ENCODE results near the gene AGT.
"Not testable (repeated sequence)": the region's sequence is repeated elsewhere in the genome, so short reads cannot be mapped to it uniquely, and the experiment has no call there.

AGT gene

DNA sequence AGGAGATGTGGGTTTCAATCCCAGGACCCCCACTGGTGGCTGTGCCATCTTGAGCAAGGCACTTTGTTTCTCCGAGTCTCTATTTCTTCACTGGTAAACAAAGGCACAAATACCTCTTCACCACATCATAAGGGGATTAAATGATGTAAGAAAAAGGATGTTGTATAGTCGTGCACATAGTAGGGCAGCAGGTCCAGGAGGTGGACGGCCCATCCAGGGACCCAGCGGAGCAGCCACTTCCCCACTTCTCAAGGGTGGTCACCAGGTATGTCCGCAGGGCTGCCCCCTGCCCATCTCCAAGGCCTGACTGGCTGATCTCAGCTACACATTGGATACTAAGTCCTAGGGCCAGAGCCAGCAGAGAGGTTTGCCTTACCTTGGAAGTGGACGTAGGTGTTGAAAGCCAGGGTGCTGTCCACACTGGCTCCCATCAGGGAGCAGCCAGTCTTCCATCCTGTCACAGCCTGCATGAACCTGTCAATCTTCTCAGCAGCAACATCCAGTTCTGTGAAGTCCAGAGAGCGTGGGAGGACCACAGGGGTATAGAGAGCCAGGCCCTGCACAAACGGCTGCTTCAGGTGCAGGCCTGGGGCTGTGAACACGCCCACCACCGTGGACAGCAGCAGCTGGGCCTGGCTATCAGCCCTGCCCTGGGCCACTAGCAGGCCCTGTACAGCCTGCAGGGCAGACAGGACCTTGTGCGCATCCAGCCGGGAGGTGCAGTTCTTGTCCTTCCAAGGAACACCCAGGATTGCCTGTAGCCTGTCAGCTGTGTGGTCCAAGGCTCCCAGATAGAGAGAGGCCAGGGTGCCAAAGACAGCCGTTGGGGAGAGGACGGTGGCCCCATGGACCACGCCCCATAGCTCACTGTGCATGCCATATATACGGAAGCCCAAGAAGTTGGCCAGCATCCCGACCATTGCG is 4.0 kb downstream of the AGT start:
- in situ Hi-C loops (cut with MboI; ENCODE audit: low pct_unique_long_range_greater_than_20kb, low sequenced_read_pairs), result no loop called here

DNA sequence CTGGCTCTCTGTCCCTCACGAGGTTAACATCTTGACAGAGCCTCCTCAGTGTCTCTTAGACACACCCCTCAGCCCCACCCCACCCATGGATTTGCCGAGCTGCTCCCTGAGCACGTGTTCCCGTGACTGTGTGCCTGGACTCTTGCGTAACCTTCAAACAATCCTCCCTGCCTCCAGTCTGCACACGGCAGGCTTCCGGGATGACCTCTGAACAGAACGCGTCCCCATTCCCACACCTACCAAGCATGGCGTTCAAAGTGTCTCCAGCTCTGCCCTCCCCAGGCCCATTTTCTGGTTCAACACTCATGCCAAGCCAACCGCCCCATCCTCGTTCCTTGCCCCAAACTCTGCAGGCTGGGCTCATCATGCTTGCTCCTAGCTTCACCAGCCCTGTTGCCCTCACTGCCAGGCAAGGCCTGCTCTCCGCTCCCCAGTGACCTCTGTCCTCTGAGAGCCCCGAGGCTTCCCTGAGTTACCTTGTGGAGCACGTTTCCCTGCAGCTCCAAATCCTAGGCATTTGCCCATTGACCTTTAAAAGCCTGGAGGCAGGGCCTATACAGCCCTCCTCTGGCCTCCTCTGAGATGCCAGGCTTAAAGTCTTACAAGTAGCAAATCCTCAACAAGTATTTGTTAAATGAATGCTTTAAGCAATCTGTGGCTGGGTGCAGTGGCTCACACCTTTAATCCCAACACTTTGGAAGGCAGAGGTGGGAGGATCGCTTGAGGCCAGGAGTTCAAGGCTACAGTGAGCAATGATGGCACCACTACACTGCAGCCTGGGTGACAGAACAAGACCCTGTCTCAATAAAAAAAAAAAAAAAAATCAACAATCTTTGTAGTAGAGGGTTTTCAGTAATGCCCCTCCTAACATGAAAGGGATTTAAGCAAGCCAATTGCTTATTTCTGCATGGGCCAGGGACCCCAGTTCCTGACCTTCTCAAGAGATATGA is 5.0 kb downstream of the AGT start:
- DNase-seq, result no peak
- in situ Hi-C loops (cut with MboI; ENCODE audit: low pct_unique_long_range_greater_than_20kb, low sequenced_read_pairs), result no loop called here

More for the DNA sequence above, 4.0 kb downstream of the AGT start:
- no peak for DNase-seq

DNA sequence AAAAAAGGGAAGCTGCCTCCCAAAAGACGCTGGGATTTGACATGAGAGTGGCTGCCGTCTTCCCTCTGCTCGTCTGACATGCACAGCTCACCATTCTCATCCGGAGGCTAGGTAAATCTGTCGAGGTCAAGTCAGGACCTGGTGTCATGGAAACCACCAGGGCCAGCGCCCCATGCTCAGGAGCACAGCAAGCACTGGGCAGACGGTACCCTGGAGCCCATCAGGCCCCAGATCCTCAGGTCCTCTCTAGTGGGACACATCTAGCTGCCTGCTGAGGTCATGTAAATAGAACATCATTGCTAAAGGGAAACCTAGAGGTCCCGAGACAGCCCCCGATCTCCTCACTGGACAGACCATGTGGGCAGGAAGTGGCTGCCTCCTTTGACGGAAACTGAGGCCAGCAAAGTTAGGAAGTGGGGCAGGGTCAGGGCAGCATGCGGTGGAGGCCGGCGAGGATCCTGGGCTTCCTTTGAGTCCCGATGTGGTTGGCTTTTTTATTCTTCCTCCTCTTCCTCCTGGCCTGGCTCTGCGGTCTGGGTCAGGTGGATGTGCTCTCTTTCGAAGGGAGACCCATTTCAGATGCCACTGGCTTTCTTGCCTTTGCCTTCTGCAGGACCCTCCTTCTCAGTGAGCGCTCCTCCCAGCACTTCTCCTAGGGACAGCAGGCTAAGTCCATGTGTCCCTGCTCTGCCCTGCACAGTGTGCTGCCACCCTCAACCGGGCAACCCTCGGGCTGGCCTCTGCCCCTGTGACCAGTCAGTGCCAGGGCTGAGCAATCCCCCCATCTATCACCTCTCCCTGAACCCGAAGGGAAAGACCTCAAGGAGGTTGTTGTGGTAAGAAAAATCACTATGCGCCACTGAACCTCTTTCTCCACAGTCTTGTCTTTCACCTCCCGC is 5.9 kb downstream of the AGT start:
- DNase-seq, result no peak
- in situ Hi-C loops (cut with MboI; ENCODE audit: low pct_unique_long_range_greater_than_20kb, low sequenced_read_pairs), result no loop called here

DNA sequence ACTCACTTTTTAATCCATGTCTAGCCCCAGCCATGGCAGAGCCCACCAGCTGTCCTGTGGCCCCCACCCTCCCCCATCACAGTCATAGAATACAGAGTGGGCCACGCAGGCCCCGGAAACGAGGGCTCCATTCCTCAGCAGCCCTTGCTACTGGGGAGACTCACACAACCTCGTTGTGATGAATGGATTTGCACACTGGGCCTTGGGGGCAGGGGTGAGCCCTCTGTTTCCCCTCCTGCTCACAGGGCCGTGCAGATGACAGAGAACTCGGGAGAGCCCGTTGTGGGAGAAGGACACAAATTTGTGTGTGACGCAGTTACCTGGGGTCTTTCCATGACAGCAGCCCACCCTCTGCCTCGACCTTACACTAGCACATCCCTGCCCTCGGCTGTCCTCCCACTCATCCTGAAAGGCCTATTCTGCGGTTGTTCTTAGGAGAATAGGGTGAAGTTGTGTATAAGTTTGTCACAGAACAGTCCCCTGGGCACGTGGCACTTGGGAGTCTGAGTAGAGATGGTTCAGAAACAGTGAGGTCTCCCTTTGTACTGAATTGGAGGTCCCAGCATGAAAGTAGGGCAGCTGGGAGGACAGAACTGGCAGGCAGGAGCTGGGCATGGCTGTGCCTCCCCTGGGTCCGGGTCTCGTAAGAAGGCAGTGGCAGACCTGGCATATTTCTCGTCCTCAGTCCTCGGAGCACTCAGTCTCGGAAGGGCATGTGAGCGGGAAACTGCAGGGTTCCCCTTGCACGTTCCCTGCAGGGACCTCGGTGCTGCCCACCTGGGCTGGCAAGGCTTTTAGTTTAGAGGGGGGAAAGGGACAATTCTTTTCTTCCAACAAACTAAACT is 6.8 kb downstream of the AGT start:
- no peak for DNase-seq
- in situ Hi-C loops (cut with MboI; ENCODE audit: low pct_unique_long_range_greater_than_20kb, low sequenced_read_pairs), result no loop called here

DNA sequence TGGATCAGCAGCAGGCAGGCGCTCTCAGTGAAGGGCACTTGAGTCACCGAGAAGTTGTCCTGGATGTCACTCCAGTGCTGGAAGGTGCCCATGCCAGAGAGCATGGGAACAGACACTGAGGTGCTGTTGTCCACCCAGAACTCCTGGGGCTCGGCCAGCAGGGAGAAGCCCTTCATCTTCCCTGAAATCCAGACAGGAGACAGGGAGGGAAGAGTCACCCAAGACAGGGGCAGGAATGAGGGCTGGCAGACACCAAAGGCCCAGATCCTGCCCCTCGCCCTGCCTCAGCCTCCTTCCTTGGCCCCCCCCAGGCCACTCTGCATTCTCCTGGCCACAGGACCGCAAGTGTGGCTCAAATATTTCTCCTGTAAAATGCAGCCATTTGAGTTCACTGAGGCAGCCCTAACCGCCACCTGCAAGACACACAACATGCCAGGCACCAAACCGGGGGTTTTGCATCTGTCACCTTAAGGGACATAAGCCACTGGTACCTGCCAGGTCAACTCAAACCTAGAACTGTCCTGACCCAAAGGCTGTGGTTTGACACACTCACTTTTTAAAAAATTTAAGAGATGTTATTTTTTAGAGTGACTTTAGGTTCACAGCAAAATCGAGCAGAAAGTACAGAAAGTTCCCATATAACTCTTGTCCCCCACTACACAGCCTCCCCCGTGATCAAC is 7.8 kb downstream of the AGT start:
- no peak for DNase-seq
- in situ Hi-C loops (cut with MboI; ENCODE audit: low pct_unique_long_range_greater_than_20kb, low sequenced_read_pairs), result no loop called here

DNA sequence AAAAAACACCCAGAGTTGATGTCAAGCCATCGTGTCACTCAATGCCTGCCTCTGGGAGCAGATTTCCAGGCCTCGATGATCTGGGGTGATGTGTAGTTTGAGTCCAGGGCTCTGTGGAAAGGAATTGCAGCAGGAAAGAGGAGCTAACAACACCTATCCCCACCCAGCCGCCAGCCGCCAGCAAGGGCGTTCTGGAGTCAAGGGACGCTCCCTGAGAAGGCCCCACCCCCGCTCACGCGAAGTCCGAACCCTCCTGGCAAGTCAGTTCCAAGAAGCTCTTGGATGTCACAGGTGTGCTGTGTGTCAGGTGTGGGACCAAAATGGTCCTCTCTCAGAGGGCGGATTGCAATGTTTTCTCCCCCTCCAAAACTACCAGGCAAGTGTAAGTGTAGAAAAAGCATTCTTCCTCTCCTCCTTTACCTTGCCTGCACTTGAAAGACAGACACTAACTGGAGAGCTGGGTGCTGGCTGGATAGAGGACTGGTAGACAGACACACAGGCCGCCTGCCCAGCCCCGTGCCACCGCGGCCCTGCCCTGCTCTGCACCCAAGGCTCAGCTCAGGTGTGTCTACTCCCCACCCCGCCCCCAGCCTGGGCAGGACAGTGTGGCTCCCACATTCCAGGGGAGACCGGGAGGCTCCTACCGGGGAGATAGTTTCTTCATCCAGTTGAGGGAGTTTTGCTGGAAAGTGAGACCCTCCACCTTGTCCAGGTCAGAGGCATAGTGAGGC is 8.5 kb downstream of the AGT start:
- DNase-seq, result no peak
- in situ Hi-C loops (cut with MboI; ENCODE audit: low pct_unique_long_range_greater_than_20kb, low sequenced_read_pairs), result no loop called here

DNA sequence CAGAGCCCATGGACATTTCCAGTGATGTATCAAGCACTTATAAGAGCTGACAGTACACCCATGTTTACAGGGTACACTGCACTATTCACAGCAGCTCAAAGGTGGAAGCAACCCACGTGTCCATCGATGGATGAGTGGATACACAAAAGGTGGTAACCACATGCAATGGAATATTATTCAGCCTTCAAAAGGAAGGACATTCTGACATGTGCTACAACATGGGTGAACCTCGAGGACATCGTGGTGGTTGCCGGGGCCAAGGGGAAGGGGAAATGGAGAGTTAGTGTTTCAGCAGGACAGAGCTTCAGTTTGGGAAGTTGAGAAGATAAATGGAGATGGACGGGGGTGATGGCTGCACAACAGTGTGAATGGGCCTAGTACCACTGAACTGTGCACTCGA is 9.1 kb downstream of the AGT start:
- in situ Hi-C loops (cut with MboI; ENCODE audit: low pct_unique_long_range_greater_than_20kb, low sequenced_read_pairs), result no loop called here
- no peak for DNase-seq

DNA sequence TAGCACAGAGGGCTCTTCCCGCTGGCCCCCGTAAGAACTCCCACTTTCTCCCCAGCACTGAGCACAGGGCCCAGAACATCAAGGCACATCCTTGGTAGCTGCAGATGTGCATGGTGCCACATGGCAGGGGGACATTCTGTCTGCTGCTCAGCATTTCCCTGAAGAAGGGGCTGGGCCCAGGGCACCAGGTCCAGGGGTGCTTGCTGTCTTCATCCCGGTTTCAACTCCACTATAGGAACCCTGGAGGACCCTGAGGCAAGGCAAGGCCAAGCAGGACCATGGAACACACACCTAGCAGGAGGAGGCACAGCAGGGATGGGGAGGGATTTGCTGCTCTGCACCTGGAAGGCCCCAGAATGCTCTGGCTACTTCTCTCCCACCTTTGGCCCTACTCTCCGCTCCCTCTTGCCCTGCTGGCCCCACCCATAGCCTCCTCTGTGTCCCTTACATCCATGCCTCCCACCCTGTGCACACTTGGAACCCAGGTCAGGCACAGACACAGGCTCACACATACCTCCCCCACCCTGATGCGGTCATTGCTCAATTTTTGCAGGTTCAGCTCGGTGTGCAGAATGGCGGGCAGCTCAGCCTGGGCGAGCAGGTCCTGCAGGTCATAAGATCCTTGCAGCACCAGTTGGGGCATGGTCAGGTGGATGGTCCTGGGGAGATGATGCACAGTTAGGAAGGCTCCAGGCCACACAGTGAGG is 10.1 kb downstream of the AGT start:
- in situ Hi-C loops (cut with MboI; ENCODE audit: low pct_unique_long_range_greater_than_20kb, low sequenced_read_pairs), result no loop called here
- DNase-seq, result no peak

DNA sequence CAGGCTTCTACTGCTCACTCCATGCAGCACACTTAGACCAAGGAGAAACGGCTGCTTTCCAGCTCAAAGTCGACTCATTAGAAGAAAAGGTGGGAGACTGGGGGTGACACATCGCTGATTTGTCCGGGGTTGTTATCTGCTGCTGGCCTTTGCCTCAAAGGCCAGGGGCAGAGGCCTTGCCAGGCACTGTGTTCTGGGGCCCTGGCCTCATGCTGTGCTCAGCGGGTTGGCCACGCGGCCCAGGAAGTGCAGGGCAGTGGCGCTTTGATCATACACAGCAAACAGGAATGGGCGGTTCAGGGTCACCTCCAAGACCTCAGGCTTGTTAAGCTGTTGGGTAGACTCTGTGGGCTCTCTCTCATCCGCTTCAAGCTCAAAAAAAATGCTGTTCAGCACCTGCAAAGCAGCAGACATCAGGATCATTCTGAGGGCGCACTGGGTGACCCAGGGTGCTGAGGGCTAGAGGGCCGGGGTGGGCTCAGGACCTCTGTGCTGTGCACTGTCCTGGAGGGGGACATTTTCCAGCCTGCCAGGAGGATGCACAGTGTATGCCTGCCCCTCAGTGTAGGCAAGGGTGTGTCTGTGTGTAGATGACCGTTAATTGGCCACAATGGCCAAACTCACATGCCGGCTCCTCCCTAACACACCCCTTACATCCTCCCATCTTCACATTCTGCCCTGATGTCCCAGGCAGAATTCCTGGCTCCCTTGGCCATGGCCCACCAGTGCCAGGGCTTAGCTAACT is 10.8 kb downstream of the AGT start:
- in situ Hi-C loops (cut with MboI; ENCODE audit: low pct_unique_long_range_greater_than_20kb, low sequenced_read_pairs), result no loop called here
- DNase-seq, result no peak

DNA sequence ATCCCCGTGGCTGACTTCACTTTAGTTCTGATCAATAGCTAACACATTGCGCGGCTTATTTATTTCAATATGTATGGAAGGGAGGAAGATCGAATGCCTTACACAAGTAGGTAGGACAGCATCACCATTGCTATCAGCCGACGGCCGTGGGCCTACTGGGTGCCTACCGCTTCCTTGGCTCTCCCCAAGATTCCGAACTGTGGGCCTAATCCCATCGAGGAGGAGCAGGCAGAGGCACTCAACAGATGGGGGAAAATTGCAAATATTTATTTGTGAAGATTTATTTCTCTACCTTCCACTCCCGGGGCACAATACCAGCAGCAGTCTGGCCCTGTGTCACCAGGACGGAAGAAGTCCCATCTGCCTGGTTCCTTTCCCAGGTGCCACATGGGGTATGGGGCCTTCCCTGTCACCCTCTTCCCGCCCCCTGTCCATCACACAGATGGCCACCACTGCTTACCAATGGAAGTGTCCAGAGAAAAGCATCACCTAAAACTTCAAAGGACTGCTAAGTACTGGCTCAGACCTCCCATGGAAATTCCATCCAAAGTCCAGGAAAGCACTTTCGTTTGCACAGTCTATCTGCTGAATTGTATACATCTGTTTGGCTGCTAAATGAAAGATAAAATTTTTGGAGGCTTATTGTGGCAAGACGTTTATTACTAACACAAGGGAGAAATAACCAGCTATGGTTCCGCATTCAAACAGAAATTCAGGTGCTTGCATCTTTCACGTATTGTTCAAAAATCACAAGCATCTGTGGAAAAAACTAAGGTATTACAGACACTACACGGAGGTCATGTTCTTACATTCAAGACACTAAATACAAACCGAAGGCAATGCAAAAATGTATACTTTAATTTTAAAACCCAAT is 11.8 kb downstream of the AGT start:
- in situ Hi-C loops (cut with MboI; ENCODE audit: low pct_unique_long_range_greater_than_20kb, low sequenced_read_pairs), result no loop called here
- no peak for DNase-seq

DNA sequence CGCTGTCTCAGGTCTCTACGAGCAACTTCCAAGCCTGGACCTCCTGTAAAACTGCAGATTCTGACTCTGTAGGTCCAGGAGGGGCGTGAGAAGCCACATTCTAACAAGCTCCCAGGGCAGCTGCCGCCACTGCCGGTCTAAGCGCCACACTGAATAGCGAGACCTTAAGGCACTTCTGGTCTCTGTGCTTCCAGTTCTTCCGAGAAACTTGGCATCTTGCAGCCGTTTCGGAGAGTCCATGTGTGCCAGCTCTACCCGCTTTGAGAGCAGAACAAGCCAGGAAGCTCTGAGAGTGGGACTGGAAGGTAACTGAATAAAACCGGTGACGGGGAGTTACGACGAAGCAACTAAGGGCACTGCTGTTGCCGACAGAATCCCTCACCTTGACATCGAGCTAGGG is 12.5 kb downstream of the AGT start:
- in situ Hi-C loops (cut with MboI; ENCODE audit: low pct_unique_long_range_greater_than_20kb, low sequenced_read_pairs), result no loop called here
- no peak for DNase-seq

DNA sequence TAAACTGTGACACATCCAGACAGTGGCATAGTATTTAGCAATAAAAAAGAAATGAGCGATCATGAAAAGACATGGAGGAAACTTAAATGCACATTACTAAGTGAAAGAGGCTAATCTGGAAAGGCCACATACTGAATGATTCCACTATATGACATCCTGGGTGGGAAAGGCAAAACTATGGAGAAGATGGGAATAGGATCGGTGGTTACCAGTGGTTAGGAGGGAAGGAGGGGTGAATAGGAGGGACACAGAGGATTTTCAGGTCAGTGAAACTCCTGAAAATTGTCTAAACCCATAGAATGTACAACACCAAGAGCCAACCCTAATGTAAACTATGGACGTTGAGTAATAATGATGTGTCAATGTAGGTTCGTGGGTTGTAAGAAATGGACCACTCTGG is 13.8 kb downstream of the AGT start:
- in situ Hi-C loops (cut with MboI; ENCODE audit: low pct_unique_long_range_greater_than_20kb, low sequenced_read_pairs), result no loop called here
- DNase-seq, result no peak

DNA sequence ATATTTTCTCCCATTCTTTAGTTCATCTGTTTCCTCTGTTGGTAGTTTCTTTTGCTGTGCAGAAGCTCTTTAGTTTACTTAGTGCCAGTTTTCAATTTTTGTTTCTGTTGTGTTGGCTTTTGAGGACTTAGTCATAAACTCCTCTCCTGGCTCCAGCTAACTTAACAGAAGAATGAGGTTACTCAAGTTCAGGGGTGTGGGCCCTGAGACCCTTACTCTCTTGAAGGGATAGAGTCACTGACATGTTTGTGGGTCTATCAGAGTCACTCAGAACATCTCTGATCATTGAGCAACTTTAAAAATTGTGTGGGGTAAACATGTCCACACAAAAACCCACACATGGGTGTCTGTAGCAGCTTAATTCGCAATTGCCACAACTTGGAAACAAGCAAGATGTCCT is 14.2 kb downstream of the AGT start:
- DNase-seq, result no peak
- in situ Hi-C loops (cut with MboI; ENCODE audit: low pct_unique_long_range_greater_than_20kb, low sequenced_read_pairs), result no loop called here

DNA sequence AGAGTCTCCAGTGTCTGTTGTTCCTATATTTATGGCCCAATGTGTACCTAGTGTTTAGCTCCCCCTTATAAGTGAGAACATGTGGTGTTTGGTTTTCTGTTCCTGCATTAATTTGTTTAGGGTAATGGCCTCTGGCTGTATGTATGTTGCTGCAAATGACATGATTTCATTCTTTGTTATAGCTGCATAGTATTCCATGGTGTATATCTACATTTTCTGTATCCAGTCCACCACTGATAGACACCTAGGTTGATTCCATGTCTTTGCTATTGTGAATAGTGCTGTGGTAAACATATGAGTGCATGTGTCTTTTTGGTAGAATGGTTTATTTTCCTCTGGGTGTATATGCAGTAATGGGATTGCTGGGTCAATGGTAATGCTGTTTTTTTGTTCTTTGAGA is 15.0 kb downstream of the AGT start:
- in situ Hi-C loops (cut with MboI; ENCODE audit: low pct_unique_long_range_greater_than_20kb, low sequenced_read_pairs); DNase-seq: not testable (repeated sequence)

DNA sequence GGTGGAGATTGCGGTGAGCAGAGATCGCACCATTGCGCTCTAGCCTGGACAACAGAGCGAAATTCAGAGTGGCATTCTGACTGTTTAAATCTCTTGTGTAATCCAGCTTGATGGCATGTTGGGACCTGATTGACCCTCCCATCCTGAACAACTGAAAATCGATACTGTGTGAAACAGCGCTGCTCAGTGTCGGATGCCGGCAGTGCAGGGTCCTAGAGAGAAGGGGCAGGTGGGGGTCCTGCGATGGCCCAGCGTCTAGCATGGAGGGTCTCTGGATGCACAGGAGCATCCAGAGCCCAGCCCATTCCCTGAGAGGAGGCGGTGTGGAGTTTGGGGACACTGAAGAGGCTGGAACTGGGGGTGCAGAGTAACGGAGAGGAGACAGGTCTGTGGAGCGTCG is 15.8 kb downstream of the AGT start:
- no peak for DNase-seq
- in situ Hi-C loops (cut with MboI; ENCODE audit: low pct_unique_long_range_greater_than_20kb, low sequenced_read_pairs), result no loop called here

All from KBM-7 (cell line).